Activated naive CD4-positive, alpha-beta T cell treated with anti-CD3 and anti-CD28 coated beads, Interleukin-2, amount 50 U/mL, for 24 hours (primary cell): Measurements from ENCODE around the gene TSPAN14.
"Not testable (repeated sequence)": the region's sequence is repeated elsewhere in the genome, so short reads cannot be mapped to it uniquely, and the experiment has no call there.

Experiments
- H3K27ac Mint-ChIP-seq: one replicate; pipeline ENCODE4 v1.8.0; 2021; ENCODE audit warnings: mild to moderate bottlenecking, mixed read lengths
- H3K27me3 Mint-ChIP-seq: one replicate; pipeline ENCODE4 v1.8.0; 2021; ENCODE audit warnings: mixed read lengths
- H3K36me3 Mint-ChIP-seq: one replicate; pipeline ENCODE4 v1.8.0; 2021; ENCODE audit warnings: mixed read lengths
- H3K4me1 Mint-ChIP-seq: one replicate; pipeline ENCODE4 v1.8.0; 2021; ENCODE audit warnings: mixed read lengths
- H3K4me3 Mint-ChIP-seq: one replicate; pipeline ENCODE4 v1.8.0; 2021; ENCODE audit warnings: mild to moderate bottlenecking, mixed read lengths
- H3K9me3 Mint-ChIP-seq: one replicate; pipeline ENCODE4 v1.8.0; 2021; ENCODE audit warnings: mixed read lengths

TSPAN14 gene

GRCh38 chr10:80415734-80416478 lies 38.2 kb upstream of the TSPAN14 start:
- Mint-ChIP-seq H3K27ac (no peak overlapping the region), H3K9me3 (no peaks in the 10 kb centered on the region), H3K27me3 (no peaks in the 10 kb centered on the region), H3K4me1 (peaks cover 25% of the 10 kb centered on the region), H3K36me3 (no peaks in the 10 kb centered on the region), H3K4me3 (no peak overlapping the region)

- Mint-ChIP-seq H3K4me1 (peaks cover 22% of the 10 kb centered on the region), H3K9me3 (no peaks in the 10 kb centered on the region), H3K27ac (no peak overlapping the region), H3K4me3 (no peak overlapping the region), H3K36me3 (no peaks in the 10 kb centered on the region), H3K27me3 (no peaks in the 10 kb centered on the region)
Observed at GRCh38 chr10:80416479-80417098, 37.5 kb upstream of the TSPAN14 start.

GRCh38 chr10:80417256-80417655 lies 36.9 kb upstream of the TSPAN14 start:
- not testable (repeated sequence) for H3K27me3 Mint-ChIP-seq, H3K27ac Mint-ChIP-seq, H3K4me3 Mint-ChIP-seq, H3K36me3 Mint-ChIP-seq, H3K9me3 Mint-ChIP-seq
- peaks cover 16% of the 10 kb centered on the region for H3K4me1 Mint-ChIP-seq

- H3K36me3 Mint-ChIP-seq, result no peaks in the 10 kb centered on the region
- H3K4me3 Mint-ChIP-seq, result no peak overlapping the region
- H3K4me1 Mint-ChIP-seq, result no peaks in the 10 kb centered on the region
- no peaks in the 10 kb centered on the region for H3K27me3 Mint-ChIP-seq
- H3K9me3 Mint-ChIP-seq, result no peaks in the 10 kb centered on the region
- no peak overlapping the region for H3K27ac Mint-ChIP-seq
Observed at GRCh38 chr10:80421050-80421706, 32.9 kb upstream of the TSPAN14 start.

GRCh38 chr10:80421707-80422536 lies 32.2 kb upstream of the TSPAN14 start:
- Mint-ChIP-seq H3K4me3 (no peak overlapping the region), H3K36me3 (no peaks in the 10 kb centered on the region), H3K4me1 (no peaks in the 10 kb centered on the region), H3K27me3 (no peaks in the 10 kb centered on the region), H3K27ac (no peak overlapping the region), H3K9me3 (no peaks in the 10 kb centered on the region)

- no peaks in the 10 kb centered on the region for H3K9me3 Mint-ChIP-seq
- H3K4me1 Mint-ChIP-seq, result peaks cover 4% of the 10 kb centered on the region
- H3K36me3 Mint-ChIP-seq, result peaks cover 9% of the 10 kb centered on the region
- H3K4me3 Mint-ChIP-seq, result no peak overlapping the region
- no peak overlapping the region for H3K27ac Mint-ChIP-seq
- no peaks in the 10 kb centered on the region for H3K27me3 Mint-ChIP-seq
Observed at GRCh38 chr10:80425901-80426300, 28.2 kb upstream of the TSPAN14 start.

- H3K36me3 Mint-ChIP-seq, result peaks cover 9% of the 10 kb centered on the region
- H3K9me3 Mint-ChIP-seq, result no peaks in the 10 kb centered on the region
- H3K4me1 Mint-ChIP-seq, result peaks cover 4% of the 10 kb centered on the region
- H3K27ac Mint-ChIP-seq, result no peak overlapping the region
- no peaks in the 10 kb centered on the region for H3K27me3 Mint-ChIP-seq
- no peak overlapping the region for H3K4me3 Mint-ChIP-seq
Observed at GRCh38 chr10:80427541-80427940, 26.6 kb upstream of the TSPAN14 start.

GRCh38 chr10:80429521-80429973 lies 24.6 kb upstream of the TSPAN14 start:
- H3K4me1 Mint-ChIP-seq, result peaks cover 4% of the 10 kb centered on the region
- H3K36me3 Mint-ChIP-seq, result peaks cover 11% of the 10 kb centered on the region
- H3K4me3 Mint-ChIP-seq, result no peak overlapping the region
- H3K27me3 Mint-ChIP-seq, result no peaks in the 10 kb centered on the region
- H3K9me3 Mint-ChIP-seq, result no peaks in the 10 kb centered on the region
- H3K27ac Mint-ChIP-seq, result no peak overlapping the region

GRCh38 chr10:80433134-80433533 lies 21.0 kb upstream of the TSPAN14 start:
- Mint-ChIP-seq H3K9me3 (no peaks in the 10 kb centered on the region), H3K4me1 (peaks cover 4% of the 10 kb centered on the region), H3K27me3 (no peaks in the 10 kb centered on the region), H3K36me3 (peaks cover 5% of the 10 kb centered on the region), H3K4me3 (no peak overlapping the region), H3K27ac (no peak overlapping the region)

GRCh38 chr10:80436446-80437098 lies 17.5 kb upstream of the TSPAN14 start:
- no peaks in the 10 kb centered on the region for H3K9me3 Mint-ChIP-seq
- no peaks in the 10 kb centered on the region for H3K4me1 Mint-ChIP-seq
- no peak overlapping the region for H3K4me3 Mint-ChIP-seq

GRCh38 chr10:80437227-80437626 lies 16.9 kb upstream of the TSPAN14 start:
- H3K4me3 Mint-ChIP-seq, result no peak overlapping the region
- no peaks in the 10 kb centered on the region for H3K9me3 Mint-ChIP-seq
- no peak overlapping the region for H3K27ac Mint-ChIP-seq
- H3K4me1 Mint-ChIP-seq, result no peaks in the 10 kb centered on the region
- H3K36me3 Mint-ChIP-seq, result peaks cover 2% of the 10 kb centered on the region
- no peaks in the 10 kb centered on the region for H3K27me3 Mint-ChIP-seq

More at GRCh38 chr10:80436446-80437098, 17.5 kb upstream of the TSPAN14 start:
- no peaks in the 10 kb centered on the region for H3K27me3 Mint-ChIP-seq
- H3K27ac Mint-ChIP-seq, result no peak overlapping the region
- H3K36me3 Mint-ChIP-seq, result peaks cover 2% of the 10 kb centered on the region

- H3K4me3 Mint-ChIP-seq, result no peak overlapping the region
- H3K4me1 Mint-ChIP-seq, result peaks cover 35% of the 10 kb centered on the region
- no peaks in the 10 kb centered on the region for H3K9me3 Mint-ChIP-seq
- no peaks in the 10 kb centered on the region for H3K36me3 Mint-ChIP-seq
- H3K27ac Mint-ChIP-seq, result no peak overlapping the region
- no peaks in the 10 kb centered on the region for H3K27me3 Mint-ChIP-seq
Observed at GRCh38 chr10:80441831-80442230, 12.3 kb upstream of the TSPAN14 start.

GRCh38 chr10:80442879-80443278 lies 11.2 kb upstream of the TSPAN14 start:
- Mint-ChIP-seq H3K9me3 (no peaks in the 10 kb centered on the region), H3K27ac (no peak overlapping the region)

GRCh38 chr10:80443531-80443974 lies 10.6 kb upstream of the TSPAN14 start:
- Mint-ChIP-seq H3K27me3 (no peaks in the 10 kb centered on the region), H3K4me3 (no peak overlapping the region), H3K36me3 (no peaks in the 10 kb centered on the region), H3K4me1 (peaks cover 50% of the 10 kb centered on the region), H3K9me3 (no peaks in the 10 kb centered on the region), H3K27ac (no peak overlapping the region)

More at GRCh38 chr10:80442879-80443278, 11.2 kb upstream of the TSPAN14 start:
- no peak overlapping the region for H3K4me3 Mint-ChIP-seq
- no peaks in the 10 kb centered on the region for H3K27me3 Mint-ChIP-seq
- H3K4me1 Mint-ChIP-seq, result peaks cover 44% of the 10 kb centered on the region
- H3K36me3 Mint-ChIP-seq, result no peaks in the 10 kb centered on the region

- H3K27me3 Mint-ChIP-seq, result no peaks in the 10 kb centered on the region
- peaks cover 51% of the 10 kb centered on the region for H3K4me1 Mint-ChIP-seq
- H3K36me3 Mint-ChIP-seq, result no peaks in the 10 kb centered on the region
- H3K4me3 Mint-ChIP-seq, result no peak overlapping the region
- H3K9me3 Mint-ChIP-seq, result no peaks in the 10 kb centered on the region
- peak overlapping the region; percentile 71 for H3K27ac Mint-ChIP-seq
Observed at GRCh38 chr10:80444124-80444523, 10.0 kb upstream of the TSPAN14 start.
